Measurements from ENCODE around the gene SPG11.

Gene SPG11

GRCh38 chr15:44670087-44670950 is 6.9 kb upstream of the SPG11 start:
- Histone ChIP-seq H3K27ac (ENCODE audit: low read depth, low read length) (no peak overlapping the region), H3K4me1 (ENCODE audit: control insufficient read depth, insufficient read depth, low read length) (no peaks in the 10 kb centered on the region)

GRCh38 chr15:44668921-44669320 is 5.5 kb upstream of the SPG11 start:
- H3K27ac ChIP-seq (ENCODE audit: low read depth, low read length) = no peak overlapping the region
- no peaks in the 10 kb centered on the region for H3K27me3 ChIP-seq (ENCODE audit: control insufficient read depth, insufficient read depth, low read length)
- no peak overlapping the region for H3K9ac ChIP-seq (ENCODE audit: low read length)
- H3K4me3 ChIP-seq (ENCODE audit: low read length) = no peak overlapping the region
- H3K4me1 ChIP-seq (ENCODE audit: control insufficient read depth, insufficient read depth, low read length) = peaks cover under 1% of the 10 kb centered on the region
- H3K36me3 ChIP-seq (ENCODE audit: control insufficient read depth, insufficient read depth, low read length) = no peaks in the 10 kb centered on the region

More at GRCh38 chr15:44670087-44670950, 6.9 kb upstream of the SPG11 start:
- Histone ChIP-seq H3K36me3 (ENCODE audit: control insufficient read depth, insufficient read depth, low read length) (no peaks in the 10 kb centered on the region), H3K9ac (ENCODE audit: low read length) (no peak overlapping the region), H3K27me3 (ENCODE audit: control insufficient read depth, insufficient read depth, low read length) (no peaks in the 10 kb centered on the region), H3K4me3 (ENCODE audit: low read length) (no peak overlapping the region)

- H3K4me1 ChIP-seq (ENCODE audit: control insufficient read depth, insufficient read depth, low read length) = peaks cover 8% of the 10 kb centered on the region
- H3K36me3 ChIP-seq (ENCODE audit: control insufficient read depth, insufficient read depth, low read length) = no peaks in the 10 kb centered on the region
- H3K9ac ChIP-seq (ENCODE audit: low read length) = no peak overlapping the region
- no peak overlapping the region for H3K4me3 ChIP-seq (ENCODE audit: low read length)
- no peaks in the 10 kb centered on the region for H3K27me3 ChIP-seq (ENCODE audit: control insufficient read depth, insufficient read depth, low read length)
- H3K27ac ChIP-seq (ENCODE audit: low read depth, low read length) = no peak overlapping the region
These were observed 3.5 kb upstream of the SPG11 start for GRCh38 chr15:44667039-44667360.

GRCh38 chr15:44666210-44667038 is 3.0 kb upstream of the SPG11 start:
- H3K27me3 ChIP-seq (ENCODE audit: control insufficient read depth, insufficient read depth, low read length) = no peaks in the 10 kb centered on the region
- peaks cover 8% of the 10 kb centered on the region for H3K4me1 ChIP-seq (ENCODE audit: control insufficient read depth, insufficient read depth, low read length)
- no peak overlapping the region for H3K27ac ChIP-seq (ENCODE audit: low read depth, low read length)
- no peaks in the 10 kb centered on the region for H3K36me3 ChIP-seq (ENCODE audit: control insufficient read depth, insufficient read depth, low read length)
- no peak overlapping the region for H3K4me3 ChIP-seq (ENCODE audit: low read length)
- H3K9ac ChIP-seq (ENCODE audit: low read length) = no peak overlapping the region

GRCh38 chr15:44662478-44663409 is 718 bp downstream of the SPG11 start:
- Histone ChIP-seq H3K27ac (ENCODE audit: low read depth, low read length) (peak overlapping the region; percentile 92), H3K4me3 (ENCODE audit: low read length) (peak overlapping the region; percentile 79), H3K9ac (ENCODE audit: low read length) (peak overlapping the region; percentile 88), H3K27me3 (ENCODE audit: control insufficient read depth, insufficient read depth, low read length) (no peaks in the 10 kb centered on the region), H3K36me3 (ENCODE audit: control insufficient read depth, insufficient read depth, low read length) (no peaks in the 10 kb centered on the region), H3K4me1 (ENCODE audit: control insufficient read depth, insufficient read depth, low read length) (peaks cover 8% of the 10 kb centered on the region)

- no peak overlapping the region for H3K27ac ChIP-seq (ENCODE audit: low read depth, low read length)
- peaks cover 8% of the 10 kb centered on the region for H3K4me1 ChIP-seq (ENCODE audit: control insufficient read depth, insufficient read depth, low read length)
These were observed 1.9 kb downstream of the SPG11 start for GRCh38 chr15:44661576-44661975.

GRCh38 chr15:44659056-44659455 is 4.4 kb downstream of the SPG11 start:
- H3K27me3 ChIP-seq (ENCODE audit: control insufficient read depth, insufficient read depth, low read length) = no peaks in the 10 kb centered on the region
- H3K36me3 ChIP-seq (ENCODE audit: control insufficient read depth, insufficient read depth, low read length) = peaks cover 9% of the 10 kb centered on the region
- H3K4me3 ChIP-seq (ENCODE audit: low read length) = no peak overlapping the region

More at GRCh38 chr15:44661576-44661975, 1.9 kb downstream of the SPG11 start:
- H3K36me3 ChIP-seq (ENCODE audit: control insufficient read depth, insufficient read depth, low read length) = peaks cover 3% of the 10 kb centered on the region
- H3K27me3 ChIP-seq (ENCODE audit: control insufficient read depth, insufficient read depth, low read length) = no peaks in the 10 kb centered on the region
- no peak overlapping the region for H3K4me3 ChIP-seq (ENCODE audit: low read length)
- H3K9ac ChIP-seq (ENCODE audit: low read length) = no peak overlapping the region

GRCh38 chr15:44657378-44657777 is 6.1 kb downstream of the SPG11 start:
- Histone ChIP-seq H3K9ac (ENCODE audit: low read length) (no peak overlapping the region), H3K36me3 (ENCODE audit: control insufficient read depth, insufficient read depth, low read length) (peaks cover 9% of the 10 kb centered on the region), H3K27me3 (ENCODE audit: control insufficient read depth, insufficient read depth, low read length) (no peaks in the 10 kb centered on the region), H3K4me3 (ENCODE audit: low read length) (no peak overlapping the region), H3K27ac (ENCODE audit: low read depth, low read length) (no peak overlapping the region), H3K4me1 (ENCODE audit: control insufficient read depth, insufficient read depth, low read length) (peaks cover 2% of the 10 kb centered on the region)

More at GRCh38 chr15:44659056-44659455, 4.4 kb downstream of the SPG11 start:
- Histone ChIP-seq H3K9ac (ENCODE audit: low read length) (no peak overlapping the region), H3K27ac (ENCODE audit: low read depth, low read length) (no peak overlapping the region), H3K4me1 (ENCODE audit: control insufficient read depth, insufficient read depth, low read length) (peaks cover 8% of the 10 kb centered on the region)

GRCh38 chr15:44656913-44657312 is 6.5 kb downstream of the SPG11 start:
- no peak overlapping the region for H3K4me3 ChIP-seq (ENCODE audit: low read length)
- H3K36me3 ChIP-seq (ENCODE audit: control insufficient read depth, insufficient read depth, low read length) = peaks cover 9% of the 10 kb centered on the region
- no peak overlapping the region for H3K27ac ChIP-seq (ENCODE audit: low read depth, low read length)

GRCh38 chr15:44656298-44656697 is 7.2 kb downstream of the SPG11 start:
- Histone ChIP-seq H3K4me3 (ENCODE audit: low read length) (no peak overlapping the region), H3K4me1 (ENCODE audit: control insufficient read depth, insufficient read depth, low read length) (no peaks in the 10 kb centered on the region), H3K27ac (ENCODE audit: low read depth, low read length) (no peak overlapping the region), H3K9ac (ENCODE audit: low read length) (no peak overlapping the region), H3K27me3 (ENCODE audit: control insufficient read depth, insufficient read depth, low read length) (no peaks in the 10 kb centered on the region), H3K36me3 (ENCODE audit: control insufficient read depth, insufficient read depth, low read length) (peaks cover 15% of the 10 kb centered on the region)

More at GRCh38 chr15:44656913-44657312, 6.5 kb downstream of the SPG11 start:
- Histone ChIP-seq H3K27me3 (ENCODE audit: control insufficient read depth, insufficient read depth, low read length) (no peaks in the 10 kb centered on the region), H3K9ac (ENCODE audit: low read length) (no peak overlapping the region), H3K4me1 (ENCODE audit: control insufficient read depth, insufficient read depth, low read length) (no peaks in the 10 kb centered on the region)

- H3K36me3 ChIP-seq (ENCODE audit: control insufficient read depth, insufficient read depth, low read length) = peaks cover 20% of the 10 kb centered on the region
- no peak overlapping the region for H3K4me3 ChIP-seq (ENCODE audit: low read length)
- H3K27me3 ChIP-seq (ENCODE audit: control insufficient read depth, insufficient read depth, low read length) = no peaks in the 10 kb centered on the region
- no peak overlapping the region for H3K27ac ChIP-seq (ENCODE audit: low read depth, low read length)
- H3K9ac ChIP-seq (ENCODE audit: low read length) = no peak overlapping the region
- no peaks in the 10 kb centered on the region for H3K4me1 ChIP-seq (ENCODE audit: control insufficient read depth, insufficient read depth, low read length)
These were observed 8.6 kb downstream of the SPG11 start for GRCh38 chr15:44654858-44655257.

- Histone ChIP-seq H3K27me3 (ENCODE audit: control insufficient read depth, insufficient read depth, low read length) (no peaks in the 10 kb centered on the region), H3K4me3 (ENCODE audit: low read length) (no peak overlapping the region), H3K27ac (ENCODE audit: low read depth, low read length) (no peak overlapping the region), H3K9ac (ENCODE audit: low read length) (no peak overlapping the region), H3K36me3 (ENCODE audit: control insufficient read depth, insufficient read depth, low read length) (peaks cover 17% of the 10 kb centered on the region), H3K4me1 (ENCODE audit: control insufficient read depth, insufficient read depth, low read length) (no peaks in the 10 kb centered on the region)
These were observed 15.8 kb downstream of the SPG11 start for GRCh38 chr15:44647637-44648036.
